Stimulated activated CD8-positive, alpha-beta memory T cell treated with anti-CD3 and anti-CD28 coated beads, Interleukin-7, amount 100 ng/mL, for 4 hours (primary cell): ENCODE results near the gene ZCCHC3.
"Not testable (repeated sequence)": the region's sequence is repeated elsewhere in the genome, so short reads cannot be mapped to it uniquely, and the experiment has no call there.

Source experiments
- DNase-seq, 2 donors: peaks; one replicate each; pipeline ENCODE4 v3.0.0-alpha.2; 2020; ENCODE audit warnings: low read depth in 2 of 2

ZCCHC3 gene, protein sequence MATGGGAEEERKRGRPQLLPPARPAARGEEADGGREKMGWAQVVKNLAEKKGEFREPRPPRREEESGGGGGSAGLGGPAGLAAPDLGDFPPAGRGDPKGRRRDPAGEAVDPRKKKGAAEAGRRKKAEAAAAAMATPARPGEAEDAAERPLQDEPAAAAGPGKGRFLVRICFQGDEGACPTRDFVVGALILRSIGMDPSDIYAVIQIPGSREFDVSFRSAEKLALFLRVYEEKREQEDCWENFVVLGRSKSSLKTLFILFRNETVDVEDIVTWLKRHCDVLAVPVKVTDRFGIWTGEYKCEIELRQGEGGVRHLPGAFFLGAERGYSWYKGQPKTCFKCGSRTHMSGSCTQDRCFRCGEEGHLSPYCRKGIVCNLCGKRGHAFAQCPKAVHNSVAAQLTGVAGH

DNA sequence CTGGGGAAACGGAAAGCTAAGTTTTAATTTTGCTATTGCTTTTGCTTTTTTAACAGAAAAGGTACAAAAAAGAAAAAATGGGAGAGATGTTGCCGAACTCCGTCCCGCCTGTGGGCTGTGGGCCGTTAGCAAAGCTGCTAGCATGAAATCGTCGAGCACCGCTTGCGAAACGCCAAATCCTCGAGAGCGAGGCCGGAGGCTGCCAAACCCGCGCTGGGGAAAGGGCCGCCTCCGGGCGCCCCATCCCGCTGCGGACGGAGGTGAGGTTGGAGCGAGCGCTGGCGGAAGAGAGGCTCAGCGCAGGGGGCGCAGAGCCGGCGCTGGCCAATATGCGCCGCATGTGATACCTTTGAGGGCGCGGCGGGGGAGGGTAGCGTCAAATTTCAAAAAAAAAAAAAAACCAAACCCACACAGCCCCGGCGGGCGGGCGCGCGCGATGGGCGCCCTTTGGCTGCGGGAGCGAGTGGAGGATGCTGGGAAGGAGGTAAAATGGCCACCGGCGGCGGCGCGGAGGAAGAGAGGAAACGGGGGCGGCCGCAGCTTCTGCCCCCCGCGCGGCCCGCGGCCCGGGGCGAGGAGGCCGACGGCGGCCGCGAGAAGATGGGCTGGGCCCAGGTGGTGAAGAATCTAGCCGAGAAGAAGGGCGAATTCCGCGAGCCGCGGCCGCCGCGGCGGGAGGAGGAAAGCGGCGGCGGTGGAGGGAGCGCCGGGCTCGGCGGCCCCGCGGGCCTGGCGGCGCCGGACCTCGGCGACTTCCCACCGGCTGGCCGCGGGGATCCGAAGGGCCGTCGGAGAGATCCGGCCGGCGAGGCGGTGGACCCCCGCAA lies at the start of gene ZCCHC3:
TSS of gene ZCCHC3 (plus strand) at position 473 of the 827 bp plus-strand sequence. CDS start at position 490, 17 bp downstream.
- peak; percentile 68 to 80 for DNase-seq

DNA sequence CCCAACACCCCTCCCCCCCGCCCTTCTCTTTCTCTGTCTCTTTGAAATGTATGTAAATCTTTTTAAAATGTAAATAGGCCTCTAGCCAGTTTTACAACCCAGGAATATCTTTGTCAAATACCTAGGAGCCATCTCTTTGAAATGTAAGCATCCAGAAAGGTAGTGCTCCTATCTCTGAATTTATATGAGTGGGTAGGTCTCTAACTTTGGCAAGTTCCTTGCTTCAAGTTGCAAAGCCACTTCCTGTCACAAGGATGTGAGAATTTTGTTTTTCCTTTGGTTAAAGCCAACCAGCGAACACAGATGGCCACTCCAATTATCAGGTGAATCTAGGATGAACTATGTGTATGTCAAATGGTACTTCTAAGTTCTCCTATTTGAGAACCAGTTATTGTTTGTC lies 46.0 kb upstream of the ZCCHC3 start:
- no peak for DNase-seq

DNA sequence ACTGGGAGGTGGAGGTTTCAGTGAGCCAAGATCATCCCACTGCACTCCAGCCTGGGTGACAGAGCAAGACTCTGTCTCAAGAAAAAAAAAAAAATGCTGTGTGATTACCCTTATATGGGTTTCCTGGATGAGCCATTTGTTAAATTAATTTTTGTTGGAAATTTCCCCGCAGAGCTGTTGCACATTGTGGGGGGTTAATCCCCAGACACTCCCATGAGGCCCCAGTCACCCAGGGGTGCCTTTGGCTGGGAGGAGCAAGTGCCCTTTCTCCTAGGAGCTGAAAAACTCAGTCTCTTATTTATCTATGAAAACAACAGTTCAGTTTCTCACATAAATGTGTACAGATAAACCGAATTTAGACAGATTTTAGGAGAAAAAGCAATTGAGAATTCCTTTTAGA lies 44.6 kb upstream of the ZCCHC3 start:
- DNase-seq: no peak

DNA sequence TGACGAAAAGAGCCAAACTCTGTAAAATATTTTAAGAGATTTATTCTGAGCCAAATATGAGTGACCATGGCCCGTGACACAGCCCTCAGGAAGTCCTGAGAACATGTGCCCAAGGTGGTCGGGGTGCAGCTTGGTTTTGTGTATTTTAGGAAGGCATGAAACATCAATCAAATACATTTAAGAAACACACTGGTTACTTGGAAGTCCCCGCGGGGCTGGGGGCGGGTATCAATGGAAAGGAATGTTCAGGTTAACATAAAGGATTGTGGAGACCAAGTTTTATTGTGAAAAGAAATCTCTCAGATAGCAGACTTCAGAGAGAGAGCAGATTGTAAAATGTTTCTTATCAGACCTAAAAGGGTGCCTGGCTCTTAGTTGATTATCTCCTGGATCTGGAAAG lies 43.9 kb upstream of the ZCCHC3 start:
- not testable (repeated sequence) for DNase-seq

DNA sequence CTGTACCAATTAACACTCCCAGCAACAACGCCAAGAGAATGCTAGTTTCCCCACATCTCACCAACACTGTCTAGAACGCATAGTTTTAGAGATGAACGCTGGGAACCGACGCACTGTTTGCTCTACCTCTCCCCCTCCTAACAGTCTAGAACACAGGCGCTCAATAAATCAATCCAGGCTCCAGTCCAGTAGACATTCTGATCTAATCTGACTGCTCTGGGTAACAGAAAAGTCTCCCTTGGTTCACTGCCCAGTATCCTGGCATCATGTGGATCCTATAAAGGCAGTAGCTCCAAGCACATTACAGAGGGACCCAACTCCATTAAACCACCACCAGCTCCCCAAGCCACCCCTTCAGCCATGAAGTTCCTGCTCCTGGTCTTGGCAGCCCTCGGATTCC lies 40.0 kb upstream of the ZCCHC3 start, which contains the start of gene DEFB132:
TSS of gene DEFB132 (plus strand) at position 306 of the 400 bp plus-strand sequence. CDS start at position 361, 55 bp downstream.
- DNase-seq: no peak

DNA sequence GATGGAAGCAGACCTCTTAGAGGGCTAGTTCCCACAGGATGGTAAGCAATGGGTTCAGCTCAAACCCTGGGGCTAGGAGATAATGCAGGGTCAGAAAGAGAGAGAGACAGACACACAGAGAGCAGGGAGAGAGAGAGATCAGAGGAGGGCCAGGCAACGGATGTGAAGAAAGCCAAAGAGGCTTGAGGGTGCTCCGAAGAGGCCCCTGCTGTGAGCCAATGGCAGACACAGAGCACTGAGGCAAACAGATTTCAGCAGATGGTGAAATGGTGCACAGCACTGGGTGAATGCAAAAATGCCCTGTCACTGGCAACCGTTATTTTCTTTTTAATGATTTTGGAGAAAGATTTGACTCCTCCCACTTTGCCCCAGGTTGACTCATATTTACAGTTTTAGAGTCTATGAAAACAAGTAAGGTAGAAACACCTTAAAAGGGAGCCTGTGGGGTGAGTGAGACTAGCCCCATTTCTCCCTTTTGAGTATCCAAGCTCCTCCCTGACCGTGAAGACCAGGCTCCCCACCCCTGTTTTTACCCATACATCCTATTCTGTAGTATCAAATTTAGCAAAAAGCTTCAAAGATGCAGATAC lies 39.0 kb upstream of the ZCCHC3 start:
- no peak for DNase-seq

DNA sequence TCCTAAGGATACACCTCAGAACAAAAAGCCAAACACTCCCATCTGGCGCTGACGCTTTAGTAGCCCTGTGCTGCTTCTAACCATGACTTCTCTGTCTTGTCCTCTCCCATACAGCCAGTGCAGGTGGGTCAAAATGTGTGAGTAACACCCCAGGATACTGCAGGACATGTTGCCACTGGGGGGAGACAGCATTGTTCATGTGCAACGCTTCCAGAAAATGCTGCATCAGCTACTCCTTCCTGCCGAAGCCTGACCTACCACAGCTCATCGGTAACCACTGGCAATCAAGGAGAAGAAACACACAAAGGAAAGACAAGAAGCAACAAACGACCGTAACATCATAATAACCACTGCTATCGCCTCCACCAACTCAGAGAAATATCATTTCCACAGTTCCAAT lies 38.4 kb upstream of the ZCCHC3 start:
- DNase-seq: no peak

DNA sequence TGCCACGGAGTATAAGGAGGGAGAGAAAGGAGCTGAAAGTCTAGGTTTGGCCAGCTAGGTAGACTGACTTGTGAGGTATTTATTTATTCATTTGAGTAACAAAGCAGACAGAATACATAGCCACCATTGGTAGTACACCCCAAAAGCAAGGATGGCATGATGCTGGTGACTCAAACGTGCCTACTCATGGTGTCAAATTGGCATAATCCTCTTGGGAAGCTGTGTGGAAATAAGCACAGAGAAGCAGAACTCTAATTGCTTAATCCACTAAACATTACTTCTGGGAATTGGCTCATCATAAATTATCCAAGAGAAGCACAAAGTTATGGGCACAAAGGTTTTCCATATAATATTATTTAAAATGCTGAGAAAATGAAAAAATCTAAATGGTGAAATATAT lies 37.4 kb upstream of the ZCCHC3 start:
- no peak for DNase-seq

DNA sequence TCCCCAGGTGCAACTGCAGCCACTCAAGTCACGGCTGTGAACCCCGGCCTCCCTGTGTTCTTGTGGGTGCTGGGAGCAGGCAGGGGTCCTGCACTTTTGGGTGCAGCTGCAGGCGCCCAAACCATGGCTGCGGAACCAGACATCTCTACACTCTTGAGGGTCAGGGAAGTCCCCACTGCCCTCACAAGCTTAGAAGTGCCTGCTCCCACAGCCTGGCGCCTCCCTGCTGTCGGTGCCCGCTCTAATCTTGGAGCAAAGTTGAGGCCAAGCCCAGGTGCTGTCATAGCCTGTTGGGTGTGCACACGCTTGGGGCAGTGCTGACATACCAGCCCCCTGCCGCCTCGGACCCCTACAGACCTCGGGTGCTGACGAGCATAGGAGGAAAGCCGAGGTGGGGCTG lies 33.7 kb upstream of the ZCCHC3 start:
- DNase-seq: no peak

DNA sequence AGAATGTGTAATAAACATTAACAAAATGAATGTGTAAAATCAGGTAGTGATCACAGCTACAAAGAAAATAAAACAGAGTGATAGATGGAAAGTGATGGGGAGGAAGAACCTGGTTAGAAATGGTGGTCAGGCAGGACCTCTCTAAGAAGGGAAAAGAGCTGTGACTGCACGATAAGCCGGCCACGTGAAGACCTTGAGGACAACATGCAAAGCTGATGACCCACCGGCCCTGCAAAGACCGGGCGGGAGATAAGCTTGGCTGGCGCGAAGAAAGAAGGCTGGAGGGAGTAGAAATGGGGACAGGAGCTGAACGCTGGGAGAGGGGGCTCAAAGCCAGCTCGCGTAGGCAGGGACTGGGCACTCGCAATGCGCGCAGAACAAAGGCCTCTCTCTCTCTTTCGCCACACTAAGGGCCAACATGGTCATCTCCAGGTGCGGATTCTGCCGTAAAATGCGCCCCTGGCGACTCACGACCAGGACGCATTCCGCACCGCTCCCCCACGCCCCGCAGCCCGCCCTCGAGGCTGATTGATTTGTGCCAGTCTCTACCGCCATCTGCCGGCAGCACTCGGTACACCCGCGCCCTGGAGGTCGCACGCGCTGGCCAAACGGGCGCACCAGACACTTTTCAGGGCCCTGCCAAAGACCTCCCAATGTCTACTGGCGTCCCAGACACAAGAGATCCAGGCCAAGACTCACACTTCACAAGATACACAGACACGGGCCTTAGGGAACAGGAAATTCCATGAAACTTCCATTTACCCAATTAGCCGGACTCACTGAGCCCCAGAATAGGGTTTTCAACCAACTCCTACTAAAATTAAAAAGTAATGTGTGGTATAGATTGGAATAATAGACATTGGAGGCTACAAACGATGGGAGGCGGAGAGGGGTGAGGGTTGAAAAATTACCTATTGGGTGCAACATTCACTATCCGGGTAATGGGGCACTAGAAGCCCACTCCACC lies 30.5 kb upstream of the ZCCHC3 start:
- DNase-seq: peak; percentile 70 to 77

DNA sequence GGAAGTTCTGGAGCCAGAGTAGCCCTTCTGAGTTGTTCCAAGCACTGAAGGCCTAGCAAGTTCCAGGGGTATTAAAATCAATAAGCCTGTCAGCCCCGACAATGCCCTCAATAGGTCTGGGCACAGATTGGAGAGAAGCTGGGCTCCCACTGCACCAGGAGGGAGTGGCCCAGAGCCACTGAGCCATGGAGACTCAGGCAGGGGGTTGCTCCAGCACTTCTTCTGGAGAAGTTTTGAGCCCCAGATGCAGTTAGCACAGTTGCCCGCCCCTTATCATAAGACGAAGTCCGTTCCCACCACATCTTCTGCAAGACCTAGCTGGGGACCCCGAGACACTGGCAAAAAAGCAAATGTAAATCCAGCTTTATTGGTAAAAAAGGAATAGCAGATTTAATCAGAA lies 26.9 kb upstream of the ZCCHC3 start:
- no peak for DNase-seq

DNA sequence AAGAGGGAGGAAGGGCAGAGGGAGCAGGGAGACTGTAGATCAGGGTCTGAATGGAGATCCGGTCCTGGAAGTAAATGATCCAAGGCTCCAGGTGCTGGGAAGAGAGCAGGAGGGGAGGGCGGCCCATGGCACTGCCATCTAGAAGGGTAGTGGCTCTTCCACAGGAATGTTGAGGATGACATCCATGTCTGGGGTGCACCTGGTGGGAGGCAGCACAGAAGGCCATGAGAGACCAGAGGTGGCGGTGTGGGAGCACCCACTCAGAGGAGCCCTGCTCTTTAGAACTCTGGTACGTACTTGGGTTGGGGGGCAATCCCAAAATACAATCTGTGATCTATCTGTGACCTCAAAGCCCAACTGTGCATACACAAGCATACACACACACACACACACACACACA lies 26.3 kb upstream of the ZCCHC3 start:
- DNase-seq: no peak

DNA sequence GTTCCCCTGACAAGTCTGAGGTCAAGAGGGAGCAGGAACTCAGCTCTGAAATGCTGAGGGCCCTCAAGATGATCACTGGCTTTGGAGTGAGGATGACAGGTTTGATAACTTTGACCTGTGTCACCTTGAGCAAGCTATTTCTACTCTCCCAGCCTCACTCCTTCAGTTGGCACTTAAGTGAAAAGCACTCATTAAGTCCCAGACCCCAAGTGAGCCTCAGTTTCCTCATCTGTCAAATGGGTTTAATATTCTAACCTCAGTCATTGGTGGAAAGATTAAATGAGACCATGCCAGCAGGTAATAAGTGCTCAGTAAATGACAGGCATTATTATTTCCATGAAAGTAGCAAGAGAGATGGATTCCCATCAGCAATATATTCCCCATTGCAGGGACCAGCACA lies 25.8 kb upstream of the ZCCHC3 start:
- no peak for DNase-seq

DNA sequence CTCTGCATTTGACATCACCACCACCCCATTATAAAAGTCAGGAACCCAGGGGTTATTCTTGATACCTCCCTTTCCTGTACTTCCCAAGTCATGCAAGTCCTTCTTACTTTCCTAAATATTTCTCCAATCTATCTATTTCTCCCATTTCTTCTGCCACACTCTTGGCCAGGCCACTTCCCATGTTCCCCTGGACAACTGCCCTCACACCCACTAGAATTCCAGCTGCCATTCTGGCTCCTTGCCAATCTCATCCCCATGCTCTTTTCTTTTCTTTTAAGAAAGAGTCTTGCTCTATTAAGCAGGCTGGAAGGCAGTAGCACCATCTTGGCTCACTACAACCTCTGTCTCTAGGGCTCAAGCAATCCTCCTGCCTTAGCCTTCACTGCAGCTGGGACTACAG lies 24.7 kb upstream of the ZCCHC3 start:
- no peak for DNase-seq

DNA sequence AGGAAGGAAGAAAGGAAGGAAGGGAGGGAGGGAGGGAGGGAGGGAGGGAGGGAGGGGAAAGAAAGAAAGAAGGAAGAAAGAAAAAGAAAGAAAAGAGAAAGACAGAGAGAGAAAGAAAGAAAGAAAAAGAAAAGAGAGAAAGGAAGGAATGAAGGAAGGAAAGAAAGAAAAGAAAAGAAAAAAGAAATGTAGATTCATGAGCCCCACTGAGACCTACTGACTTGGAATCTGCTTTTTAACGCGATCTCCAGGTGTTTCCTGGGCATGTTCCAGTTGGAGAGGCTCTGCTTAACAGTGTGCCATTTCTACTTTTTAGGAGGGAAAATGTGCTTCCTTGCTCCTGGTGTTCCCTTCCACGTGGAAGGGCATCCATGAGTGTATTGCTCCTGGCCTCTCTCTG lies 23.5 kb upstream of the ZCCHC3 start:
- no peak for DNase-seq

DNA sequence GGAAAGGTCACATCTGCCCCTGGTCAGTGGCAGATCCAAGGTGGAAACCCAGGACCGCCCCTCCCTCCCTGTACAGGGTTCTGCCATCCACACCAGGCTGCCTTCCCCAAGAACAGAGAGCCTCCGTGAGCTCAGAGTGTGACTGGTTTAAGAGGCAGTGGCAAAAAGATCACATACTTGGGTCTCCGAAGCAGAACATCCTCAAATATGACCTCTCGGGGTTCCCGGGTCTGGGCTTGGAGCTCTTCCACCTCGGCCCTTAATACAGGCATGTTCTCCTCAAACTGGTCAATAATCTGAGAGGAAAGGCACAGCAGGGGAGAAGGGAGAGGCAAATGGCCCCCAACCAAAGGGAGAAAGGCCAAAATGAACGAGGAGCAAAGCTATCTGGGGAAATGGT lies 21.6 kb upstream of the ZCCHC3 start:
- no peak for DNase-seq

DNA sequence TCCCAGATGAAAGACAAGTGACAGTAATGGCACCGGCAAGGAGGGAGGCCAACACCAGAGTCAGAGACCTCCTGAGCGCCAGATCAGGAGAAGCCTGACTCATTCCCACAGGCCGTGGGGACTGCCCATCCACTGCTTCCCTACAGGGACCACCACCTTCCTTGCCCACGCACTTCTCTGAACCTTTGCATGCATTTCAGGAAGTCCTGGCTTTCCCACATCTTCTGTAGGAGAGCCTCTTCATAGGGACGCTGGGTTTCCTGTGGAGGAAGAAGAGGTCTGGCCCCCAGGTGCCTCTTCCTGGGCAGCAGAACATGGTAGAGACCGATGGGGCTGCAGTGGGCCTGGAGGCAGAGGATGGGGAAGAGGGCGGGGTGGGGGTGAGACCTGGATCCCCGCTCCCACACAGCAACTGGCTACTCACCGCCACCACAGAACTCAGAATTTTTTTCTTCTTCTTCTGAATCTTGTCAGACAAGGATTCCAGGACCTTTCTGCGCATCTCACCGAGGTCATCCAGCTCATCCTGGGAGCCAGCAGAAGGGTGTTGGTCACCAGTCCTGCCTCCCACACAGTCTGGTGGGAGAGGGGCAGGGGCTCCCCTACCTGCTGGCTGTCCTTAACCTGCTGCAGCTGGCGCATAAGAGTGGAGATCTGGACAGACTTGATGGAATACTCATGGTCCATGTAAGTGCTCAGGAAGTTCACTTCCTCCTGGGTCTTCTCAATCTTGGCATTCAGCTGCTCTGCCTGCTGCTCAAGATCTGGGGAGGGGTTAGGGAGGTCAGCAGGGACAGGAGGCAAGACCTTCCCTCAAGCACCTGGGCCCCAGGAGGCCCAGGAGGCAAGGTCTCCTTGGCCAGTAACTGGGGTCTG lies 20.5 kb upstream of the ZCCHC3 start:
- DNase-seq: no peak

DNA sequence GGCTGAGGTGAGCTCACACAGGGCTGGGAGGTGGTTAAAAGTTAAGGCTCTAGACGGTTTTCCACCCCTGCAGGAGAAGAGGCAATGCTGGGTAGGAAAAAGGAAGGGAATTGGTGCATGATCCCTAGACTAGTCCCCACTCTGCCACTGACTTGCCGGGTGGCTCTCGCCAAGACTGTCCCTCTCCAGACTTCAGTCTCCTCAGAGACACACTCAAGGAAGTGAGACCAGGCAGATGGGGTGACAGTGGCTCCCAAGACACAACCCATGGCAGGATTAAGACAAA lies 19.9 kb upstream of the ZCCHC3 start:
- DNase-seq: no peak

DNA sequence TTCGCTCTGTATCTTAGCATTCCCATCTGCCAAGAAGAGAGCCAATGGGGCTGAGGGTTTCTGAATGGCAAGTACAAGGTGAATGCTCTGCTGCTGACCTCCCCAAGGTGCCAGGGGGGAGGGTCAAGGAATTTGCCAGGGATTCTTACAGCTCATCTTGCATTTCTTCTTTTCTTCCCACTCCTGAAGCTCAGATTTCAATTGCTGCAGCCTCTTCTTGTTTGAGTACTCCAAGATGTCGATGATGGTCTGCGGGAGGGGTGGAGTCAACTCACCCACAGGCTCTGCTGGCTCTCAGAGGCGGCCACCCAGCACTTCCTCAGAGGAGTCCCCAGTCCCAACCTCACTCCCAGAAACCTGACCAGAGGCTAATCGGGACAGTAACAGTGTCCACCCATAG lies 19.2 kb upstream of the ZCCHC3 start:
- no peak for DNase-seq
